PC-9 (cell line): ENCODE data around the gene CHD8.

Experiments
- CTCF ChIP-seq: fragments of 200-600 bp; sonication (generic); conservative IDR thresholded peaks from 2 replicates; pipeline ENCODE4 v1.6.1; 2017; ENCODE audit warnings: mixed run types, antibody characterized with exemption, mild to moderate bottlenecking, moderate library complexity
- EZH2 ChIP-seq: fragments of 200-600 bp; sonication (generic); IDR thresholded peaks from 2 replicates; pipeline ENCODE4 v1.8.0; 2017; ENCODE audit warnings: antibody characterized with exemption, low read depth

- no peak for TF ChIP-seq CTCF
- no peak for TF ChIP-seq EZH2
Measured at GRCh38 chr14:21501568-21501967, 45.6 kb upstream of the CHD8 start.
